ENCODE data around the gene MOB2. TPM values are rescaled to one million over a fixed set of nuclear protein-coding genes. Genes with fewer than 3 reads are reported as not detected.
"Not testable (repeated sequence)": the region's sequence is repeated elsewhere in the genome, so short reads cannot be mapped to it uniquely, and the experiment has no call there.

The MOB2 gene
- total RNA-seq, 2 experiments from 2014 or later: 22.4 to 27.5 TPM

- Histone ChIP-seq H3K4me3 (ENCODE audit: low read depth, low read length, poor library complexity, severe bottlenecking) (no peak overlapping the region), H3K79me2 (ENCODE audit: insufficient read depth, low read depth, low read length) (no peaks in the 10 kb centered on the region), H2AFZ (ENCODE audit: low read length) (no peak overlapping the region), H4K20me1 (ENCODE audit: insufficient read depth, low read length) (peaks cover 3% of the 10 kb centered on the region; the same call in 1 of the 2 replicates), H3K27ac (ENCODE audit: low read depth, low read length, poor library complexity, severe bottlenecking) (no peak overlapping the region), H3K4me1 (ENCODE audit: insufficient read depth, low read length, poor library complexity, severe bottlenecking) (peaks cover 21% of the 10 kb centered on the region), H3K9me3 (ENCODE audit: low read length) (no peaks in the 10 kb centered on the region), H3K4me2 (ENCODE audit: low read length) (no peak overlapping the region), H3K9me2 (ENCODE audit: insufficient read depth, low read length) (no peaks in the 10 kb centered on the region), H3K36me3 (ENCODE audit: insufficient read depth, low read length) (no peaks in the 10 kb centered on the region)
- no TSS peak for BruUV-seq (replicated peaks)
- no peak for DNase-seq (ENCODE audit: low spot score)
- ChIA-PET CTCF (ENCODE audit: unreplicated experiment) (no interaction called here), POLR2A (no interaction called here)
- no peak for TF ChIP-seq EZH2phosphoT487 (IDR thresholded peaks at IDR 0.05; ENCODE audit: borderline replicate concordance, low read depth, low read length)
- no peak for TF ChIP-seq CTCF (conservative IDR thresholded peaks at IDR 0.05; ENCODE audit: low read length)
- intact Hi-C loops (cut with micrococcal nuclease; ENCODE audit: unreplicated experiment): loop anchor here (10.0 kb wide), 1 partner anchor 396 kb away; no protein-coding TSS in a partner anchor
Measured at GRCh38 chr11:1510928-1511327, 24.3 kb upstream of the MOB2 start.

GRCh38 chr11:1510351-1510750, 23.8 kb upstream of the MOB2 start:
- DNase-seq (ENCODE audit: low spot score); POLR2A ChIA-PET; H3K9me3 ChIP-seq (ENCODE audit: low read length); BruUV-seq (replicated peaks); H3K4me3 ChIP-seq (ENCODE audit: low read depth, low read length, poor library complexity, severe bottlenecking); H3K9me2 ChIP-seq (ENCODE audit: insufficient read depth, low read length); CTCF ChIA-PET (ENCODE audit: unreplicated experiment); H3K4me2 ChIP-seq (ENCODE audit: low read length); H2AFZ ChIP-seq (ENCODE audit: low read length); H3K36me3 ChIP-seq (ENCODE audit: insufficient read depth, low read length); H3K79me2 ChIP-seq (ENCODE audit: insufficient read depth, low read depth, low read length); H3K27ac ChIP-seq (ENCODE audit: low read depth, low read length, poor library complexity, severe bottlenecking); H4K20me1 ChIP-seq (ENCODE audit: insufficient read depth, low read length): not testable (repeated sequence)
- intact Hi-C loops (cut with micrococcal nuclease; ENCODE audit: unreplicated experiment): loop anchor here (10.0 kb wide), 1 partner anchor 396 kb away; no protein-coding TSS in a partner anchor
- H3K4me1 ChIP-seq (ENCODE audit: insufficient read depth, low read length, poor library complexity, severe bottlenecking): peaks cover 17% of the 10 kb centered on the region

GRCh38 chr11:1509626-1510255, 23.2 kb upstream of the MOB2 start:
- no TSS peak for BruUV-seq (replicated peaks)
- no peak for DNase-seq (ENCODE audit: low spot score)
- CTCF ChIA-PET (ENCODE audit: unreplicated experiment): interaction anchor here (0.5 kb wide), 1 partner anchor 142 kb away, joined by 3 read pairs; no protein-coding TSS in a partner anchor
- Histone ChIP-seq H2AFZ (ENCODE audit: low read length) (no peak overlapping the region), H3K79me2 (ENCODE audit: insufficient read depth, low read depth, low read length) (no peaks in the 10 kb centered on the region), H3K27ac (ENCODE audit: low read depth, low read length, poor library complexity, severe bottlenecking) (no peak overlapping the region), H3K4me1 (ENCODE audit: insufficient read depth, low read length, poor library complexity, severe bottlenecking) (peaks cover 17% of the 10 kb centered on the region), H4K20me1 (ENCODE audit: insufficient read depth, low read length) (peaks cover 3% of the 10 kb centered on the region; the same call in 1 of the 2 replicates), H3K36me3 (ENCODE audit: insufficient read depth, low read length) (no peaks in the 10 kb centered on the region), H3K9me3 (ENCODE audit: low read length) (no peaks in the 10 kb centered on the region), H3K4me3 (ENCODE audit: low read depth, low read length, poor library complexity, severe bottlenecking) (no peak overlapping the region), H3K4me2 (ENCODE audit: low read length) (no peak overlapping the region), H3K9me2 (ENCODE audit: insufficient read depth, low read length) (no peaks in the 10 kb centered on the region)
- TF ChIP-seq EZH2phosphoT487 (IDR thresholded peaks at IDR 0.05; ENCODE audit: borderline replicate concordance, low read depth, low read length) (no peak), CTCF (conservative IDR thresholded peaks at IDR 0.05; ENCODE audit: low read length) (no peak)
- POLR2A ChIA-PET: no interaction called here
- intact Hi-C loops (cut with micrococcal nuclease; ENCODE audit: unreplicated experiment): loop anchor here (10.0 kb wide), 1 partner anchor 395 kb away; no protein-coding TSS in a partner anchor
